Esophagus squamous epithelium (tissue), 5 donors: ENCODE measurements around the gene AMMECR1. TPM values are rescaled to one million over a fixed set of nuclear protein-coding genes. Genes with fewer than 3 reads are reported as not detected.
"Not testable (repeated sequence)": the region's sequence is repeated elsewhere in the genome, so short reads cannot be mapped to it uniquely, and the experiment has no call there.

Source experiments
- DNase-seq: peaks from one replicate; lab custom pipeline; 2025; lab: John Stamatoyannopoulos, UW
- H3K27ac ChIP-seq, 4 donors: fragments of 200-600 bp; sonication (generic); one replicate each; pipeline ENCODE4 v1.5.1; 2016 to 2019; ENCODE audit warnings: mild to moderate bottlenecking in 1 of 4
- H3K27me3 ChIP-seq, 4 donors: fragments of 200-600 bp; sonication (generic); 1 replicate in 3 of 4; 2 replicates in 1 of 4; pipeline versions ENCODE4 v1.5.1 to v1.6.0; 2017 to 2021; ENCODE audit warnings: antibody characterized with exemption in 1 of 4
- H3K36me3 ChIP-seq, 3 donors: fragments of 200-600 bp; sonication (generic); one replicate each; pipeline ENCODE4 v1.5.1; 2016 to 2019
- H3K4me1 ChIP-seq, 3 donors: fragments of 200-600 bp; sonication (generic); one replicate each; pipeline ENCODE4 v1.5.1; 2017 to 2019
- H3K4me3 ChIP-seq, 4 donors: fragments of 200-600 bp; sonication (generic); 1 replicate in 3 of 4; 2 replicates in 1 of 4; pipeline ENCODE4 v1.5.1; 2016 to 2019; ENCODE audit warnings: mild to moderate bottlenecking in 2 of 4, moderate library complexity in 1 of 4
- H3K9me3 ChIP-seq, 3 donors: fragments of 200-600 bp; sonication (generic); one replicate each; pipeline ENCODE4 v1.5.1; 2016 to 2019
- POLR2A ChIP-seq, 4 donors: fragments of 450-650 bp; IDR thresholded peaks; one replicate each; pipeline ENCODE4 v1.6.1; 2017; ENCODE audit warnings: antibody characterized with exemption in 4 of 4, mild to moderate bottlenecking in 4 of 4, moderate library complexity in 3 of 4
- WGBS, 2 donors: methylation state at CpG; one replicate each; pipeline ENCODE4 v1.1.5; 2018; 5-methylcytosine and 5-hydroxymethylcytosine counted together
- intact Hi-C: fragments of 100-400 bp; cut with DNase I; formaldehyde crosslinking; loops from one replicate; pipeline ENCODE4 v1.15.0; 2022
- total RNA-seq, 4 donors: library from RNA; depleted of rRNA; stranded (reverse); fragments of >200 nt; gene quantifications; one replicate each; pipeline ENCODE4 v1.1.0, GENCODE V29; 2016
- TF ChIP-seq, protein P1 (sequence below), 6 experiments: fragments of 450-650 bp in 4 of 6; fragments of 200-600 bp in 2 of 6; sonication (generic) in 2 of 6; IDR thresholded peaks; one replicate each; pipeline ENCODE4 v1.5.1; 2016 to 2019; ENCODE audit warnings: antibody characterized with exemption in 6 of 6, mild to moderate bottlenecking in 4 of 6, moderate library complexity in 4 of 6
- donor health status: DM: yes; HTN: yes; CAD: no.

Gene AMMECR1
- total RNA-seq, 4 donors from 2014 or later = 9.3 to 33.2 (median 14.5) TPM

DNA sequence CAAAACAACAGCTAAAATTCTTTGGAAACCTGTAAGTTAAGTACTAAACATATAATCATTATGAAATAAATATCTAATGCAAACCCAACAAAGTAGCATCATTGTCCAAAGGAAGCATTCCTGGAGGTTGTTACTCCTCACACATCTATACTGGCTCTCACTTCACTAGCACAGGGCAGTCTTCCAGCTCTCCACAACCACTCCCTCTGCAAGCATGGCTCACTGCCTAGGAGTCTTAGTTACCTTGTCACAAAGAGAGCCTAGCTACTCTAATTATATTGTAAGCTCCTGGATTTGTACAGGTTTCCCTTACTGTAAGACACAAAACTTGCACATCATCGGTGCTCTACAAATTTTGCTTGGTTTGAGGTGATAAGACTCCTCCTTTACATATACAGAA, 76.1 kb downstream of the AMMECR1 start:
- no peak for DNase-seq
- intact Hi-C loops = no loop called here
- Histone ChIP-seq H3K4me1 (peaks cover 0 to 22% (median 4%) of the 10 kb centered on the region in 3 donors), H3K27ac (no peak overlapping the region), H3K4me3 (no peak overlapping the region), H3K9me3 (no peaks in the 10 kb centered on the region), H3K27me3 (no peaks in the 10 kb centered on the region), H3K36me3 (no peaks in the 10 kb centered on the region)
- WGBS, 2 donors = 55 to 60% methylated on average over 1 of the region's 1 CpG
- TF ChIP-seq, protein P1, sequence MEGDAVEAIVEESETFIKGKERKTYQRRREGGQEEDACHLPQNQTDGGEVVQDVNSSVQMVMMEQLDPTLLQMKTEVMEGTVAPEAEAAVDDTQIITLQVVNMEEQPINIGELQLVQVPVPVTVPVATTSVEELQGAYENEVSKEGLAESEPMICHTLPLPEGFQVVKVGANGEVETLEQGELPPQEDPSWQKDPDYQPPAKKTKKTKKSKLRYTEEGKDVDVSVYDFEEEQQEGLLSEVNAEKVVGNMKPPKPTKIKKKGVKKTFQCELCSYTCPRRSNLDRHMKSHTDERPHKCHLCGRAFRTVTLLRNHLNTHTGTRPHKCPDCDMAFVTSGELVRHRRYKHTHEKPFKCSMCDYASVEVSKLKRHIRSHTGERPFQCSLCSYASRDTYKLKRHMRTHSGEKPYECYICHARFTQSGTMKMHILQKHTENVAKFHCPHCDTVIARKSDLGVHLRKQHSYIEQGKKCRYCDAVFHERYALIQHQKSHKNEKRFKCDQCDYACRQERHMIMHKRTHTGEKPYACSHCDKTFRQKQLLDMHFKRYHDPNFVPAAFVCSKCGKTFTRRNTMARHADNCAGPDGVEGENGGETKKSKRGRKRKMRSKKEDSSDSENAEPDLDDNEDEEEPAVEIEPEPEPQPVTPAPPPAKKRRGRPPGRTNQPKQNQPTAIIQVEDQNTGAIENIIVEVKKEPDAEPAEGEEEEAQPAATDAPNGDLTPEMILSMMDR (IDR thresholded peaks at IDR 0.05) = no peak
- TF ChIP-seq POLR2A (IDR thresholded peaks at IDR 0.05) = no peak

DNA sequence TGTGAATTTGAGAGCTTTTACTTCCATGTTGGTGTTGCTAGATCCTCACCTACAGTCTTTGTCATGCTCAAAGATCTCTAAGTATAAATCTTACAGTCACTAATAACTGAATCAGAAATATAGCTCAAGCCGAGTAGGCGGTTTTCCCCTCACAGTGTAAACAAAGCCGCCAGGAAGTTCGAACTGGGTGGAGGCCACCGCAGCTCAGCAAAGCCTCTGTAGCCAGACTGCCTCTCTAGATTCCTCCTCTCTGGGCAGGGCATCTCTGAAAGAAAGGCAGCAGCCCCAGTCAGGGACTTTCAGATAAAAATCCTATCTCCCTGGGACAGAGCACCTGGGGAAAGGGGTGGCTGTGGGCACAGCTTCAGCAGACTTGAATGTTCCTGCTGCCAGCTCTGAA, 79.6 kb downstream of the AMMECR1 start:
- H3K27ac ChIP-seq, intact Hi-C loops, DNase-seq, H3K9me3 ChIP-seq, H3K4me3 ChIP-seq, H3K36me3 ChIP-seq, H3K27me3 ChIP-seq: not testable (repeated sequence)
- H3K4me1 ChIP-seq = peaks cover 0 to 22% (median 4%) of the 10 kb centered on the region in 3 donors
- 25 to 40% methylated on average over 4 to 5 of the region's 5 CpGs for WGBS, 2 donors

DNA sequence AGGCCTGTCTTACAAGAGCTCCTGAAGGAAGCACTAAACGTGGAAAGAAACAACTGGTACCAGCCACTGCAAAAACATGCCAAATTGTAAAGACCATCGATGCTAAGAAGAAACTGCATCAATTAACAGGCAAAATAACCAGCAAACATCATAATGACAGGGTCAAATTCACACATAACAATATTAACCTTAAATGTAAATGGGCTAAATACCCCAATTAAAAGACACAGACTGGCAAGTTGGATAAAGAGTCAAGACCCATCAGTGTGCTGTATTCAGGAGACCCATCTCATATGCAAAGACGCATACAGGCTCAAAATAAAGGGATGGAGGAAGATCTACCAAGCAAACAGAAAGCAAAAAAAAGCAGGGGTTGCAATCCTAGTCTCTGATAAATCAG, 86.4 kb downstream of the AMMECR1 start:
- H3K27me3 ChIP-seq, H3K27ac ChIP-seq, intact Hi-C loops, H3K9me3 ChIP-seq, H3K36me3 ChIP-seq, H3K4me1 ChIP-seq, DNase-seq, H3K4me3 ChIP-seq: not testable (repeated sequence)
- 72 to 79% methylated on average over 3 of the region's 3 CpGs for WGBS, 2 donors

DNA sequence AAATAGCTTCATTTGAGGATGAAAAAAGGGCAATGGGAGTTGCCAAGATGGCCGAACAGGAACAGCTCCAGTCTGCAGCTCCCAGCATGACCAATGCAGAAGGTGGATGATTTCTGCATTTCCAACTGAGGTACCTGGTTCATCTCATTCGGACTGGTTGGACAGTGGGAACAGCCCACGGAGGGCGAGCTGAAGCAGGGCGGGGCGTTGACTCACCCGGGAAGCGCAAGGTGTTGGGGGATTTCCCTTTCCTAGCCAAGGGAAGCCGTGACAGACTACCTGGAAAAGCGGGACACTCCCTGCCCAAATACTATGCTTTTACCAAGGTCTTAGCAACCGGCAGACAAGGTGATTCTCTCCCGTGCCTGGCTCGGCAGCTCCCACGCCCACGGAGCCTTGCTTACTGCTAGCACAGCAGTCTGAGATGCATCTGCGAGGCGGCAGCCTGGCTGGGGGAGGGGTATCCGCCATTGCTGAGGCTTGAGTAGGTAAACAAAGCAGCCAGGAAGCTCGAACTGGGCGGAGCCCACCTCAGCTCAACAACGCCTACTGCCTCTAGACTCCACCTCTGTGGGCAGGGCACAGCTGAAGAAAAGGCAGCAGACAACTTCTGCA, 88.3 kb downstream of the AMMECR1 start:
- H3K36me3 ChIP-seq, H3K27me3 ChIP-seq, H3K4me1 ChIP-seq, DNase-seq, intact Hi-C loops, H3K9me3 ChIP-seq: not testable (repeated sequence)
- Histone ChIP-seq H3K4me3 (peak overlapping the region; percentile 4 to 53 (median 38)), H3K27ac (peak overlapping the region; percentile 49 to 80 (median 68))
- 30 to 51% methylated on average over 8 to 11 of the region's 21 CpGs for WGBS, 2 donors
- peak in 1 of 4 donors; percentile 9 for TF ChIP-seq POLR2A (IDR thresholded peaks at IDR 0.05)

DNA sequence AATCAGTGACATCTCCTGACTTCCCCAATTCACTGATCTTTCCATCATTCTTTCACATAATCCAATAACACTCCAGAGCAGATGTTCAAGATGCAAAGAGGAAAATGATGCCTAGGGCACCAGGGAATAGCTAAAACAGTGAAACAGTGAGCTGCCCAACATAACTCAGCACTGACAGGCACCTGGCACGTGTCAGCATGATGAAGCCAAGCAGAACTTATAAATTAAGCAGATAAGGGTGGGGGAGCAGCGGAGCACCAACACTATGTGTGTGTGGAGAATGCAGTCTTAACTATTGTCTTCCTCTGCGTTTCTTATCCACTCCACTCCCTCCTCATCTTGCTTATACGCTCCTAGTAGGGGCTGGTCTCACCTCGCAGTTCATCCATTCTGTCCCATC, 89.4 kb downstream of the AMMECR1 start:
- Histone ChIP-seq H3K4me3 (no peak overlapping the region), H3K4me1 (peaks cover 0 to 6% (median 0%) of the 10 kb centered on the region in 3 donors), H3K9me3 (peaks cover 0 to 3% (median 0%) of the 10 kb centered on the region in 3 donors), H3K36me3 (no peaks in the 10 kb centered on the region), H3K27me3 (no peaks in the 10 kb centered on the region), H3K27ac (no peak overlapping the region)
- intact Hi-C loops = no loop called here
- DNase-seq = no peak
- 75 to 84% methylated on average over 5 of the region's 5 CpGs for WGBS, 2 donors
- TF ChIP-seq POLR2A (IDR thresholded peaks at IDR 0.05) = no peak
- TF ChIP-seq, protein P1 (IDR thresholded peaks at IDR 0.05) = no peak

DNA sequence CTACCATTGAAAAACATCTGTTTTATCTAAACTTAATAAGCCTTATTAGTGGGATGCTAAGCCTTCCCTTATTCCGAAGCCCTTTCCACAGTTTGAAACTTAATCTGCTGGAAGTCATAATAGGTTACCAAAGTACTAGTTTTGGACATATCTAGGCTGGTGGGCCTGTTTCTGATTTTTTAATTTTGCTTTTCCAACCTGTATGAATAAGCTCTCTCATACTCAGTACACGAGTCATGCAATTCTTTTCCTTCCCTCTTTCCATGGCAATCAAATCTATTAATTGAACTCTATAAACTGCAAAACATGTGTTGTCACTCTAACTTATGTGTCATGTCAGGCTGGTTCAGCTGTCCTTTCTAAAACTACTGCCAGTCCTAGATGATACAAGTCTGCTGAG, 91.0 kb downstream of the AMMECR1 start:
- H3K9me3 ChIP-seq = no peaks in the 10 kb centered on the region
- H3K27me3 ChIP-seq = no peaks in the 10 kb centered on the region
- intact Hi-C loops = no loop called here
- H3K4me1 ChIP-seq = peaks cover 0 to 6% (median 0%) of the 10 kb centered on the region in 3 donors
- WGBS, 2 donors = 69 to 83% methylated on average over 2 of the region's 2 CpGs
- H3K4me3 ChIP-seq = no peak overlapping the region
- no peak for DNase-seq
- H3K36me3 ChIP-seq = no peaks in the 10 kb centered on the region
- H3K27ac ChIP-seq = no peak overlapping the region
- TF ChIP-seq, protein P1 (IDR thresholded peaks at IDR 0.05) = no peak
- no peak for TF ChIP-seq POLR2A (IDR thresholded peaks at IDR 0.05)
